RPMI7951 (cell line): ENCODE data around the gene TBRG1. TPM values are rescaled to one million over a fixed set of nuclear protein-coding genes. Genes with fewer than 3 reads are reported as not detected.

ENCODE experiments used
- DNase-seq: peaks from one replicate; pipeline ENCODE4 v3.0.0-alpha.2; 2012; ENCODE audit warnings: low read depth
- total RNA-seq: library from RNA; depleted of rRNA; stranded (reverse); fragments of >200 nt; shearing (Covaris generic); gene quantifications from 2 replicates; pipeline ENCODE4 v1.2.3, GENCODE V29; 2014; rRNA removed

TBRG1 gene
- total RNA-seq, 1 experiment from 2014 or later: 19.3 TPM

- DNase-seq: no peak
Measured at GRCh38 chr11:124658986-124659385, 36.3 kb downstream of the TBRG1 start.

- no peak for DNase-seq
Measured at GRCh38 chr11:124661553-124661952, 38.9 kb downstream of the TBRG1 start.

- no peak for DNase-seq
Measured at GRCh38 chr11:124662106-124662505, 39.4 kb downstream of the TBRG1 start.

- no peak for DNase-seq
Measured at GRCh38 chr11:124663861-124664260, 41.2 kb downstream of the TBRG1 start.

GRCh38 chr11:124667601-124668000, 44.9 kb downstream of the TBRG1 start:
- no peak for DNase-seq

- DNase-seq: peak; percentile 53
Measured at GRCh38 chr11:124669193-124669592, 46.5 kb downstream of the TBRG1 start.

GRCh38 chr11:124670732-124671131, 48.1 kb downstream of the TBRG1 start:
- peak; percentile 5 for DNase-seq

GRCh38 chr11:124672536-124673215, 50.0 kb downstream of the TBRG1 start:
- no peak for DNase-seq

GRCh38 chr11:124673333-124674167, 50.9 kb downstream of the TBRG1 start, which contains the start of the genes SIAE and SPA17:
Gene SIAE (minus strand): TSS chr11:124673739. CDS start chr11:124673708, 31 bp downstream.
Gene SPA17 (plus strand): TSS chr11:124673904. CDS start chr11:124675265, 1,361 bp downstream.
- peak; percentile 97 for DNase-seq

GRCh38 chr11:124674168-124674517, 51.5 kb downstream of the TBRG1 start:
- DNase-seq: no peak

- DNase-seq: no peak
Measured at GRCh38 chr11:124674571-124674970, 51.9 kb downstream of the TBRG1 start.

- DNase-seq: peak; percentile 24
Measured at GRCh38 chr11:124676386-124676785, 53.7 kb downstream of the TBRG1 start.

GRCh38 chr11:124678416-124678815, 55.8 kb downstream of the TBRG1 start:
- no peak for DNase-seq

- no peak for DNase-seq
Measured at GRCh38 chr11:124681421-124681820, 58.8 kb downstream of the TBRG1 start.

- DNase-seq: no peak
Measured at GRCh38 chr11:124682443-124682842, 59.8 kb downstream of the TBRG1 start.

Other genes starting within 250 kb of the TBRG1 start
- not detected in 2 replicates for gene OR8B2, start 238.4 kb upstream of the TBRG1 start, total RNA-seq
- not detected in 2 replicates for gene OR8B3, start 223.8 kb upstream of the TBRG1 start, total RNA-seq
- not detected in 2 replicates for gene OR8B4, start 198.0 kb upstream of the TBRG1 start, total RNA-seq
- gene OR8B8, start 177.2 kb upstream of the TBRG1 start, total RNA-seq: not detected in 2 replicates
- gene OR8B12, start 79.2 kb upstream of the TBRG1 start, total RNA-seq: not detected in 2 replicates
- gene OR8A1, start 52.9 kb upstream of the TBRG1 start, total RNA-seq: not detected in 2 replicates
- not detected in 2 replicates for gene PANX3, start 11.4 kb upstream of the TBRG1 start, total RNA-seq
- gene SIAE, start 50.9 kb downstream of the TBRG1 start, total RNA-seq: 6.7 and 12.0 TPM in 2 replicates
- 21.7 and 27.3 TPM in 2 replicates for gene SPA17, start 51.0 kb downstream of the TBRG1 start, total RNA-seq
- 1.9 and 3.2 TPM in 2 replicates for gene NRGN, start 117.1 kb downstream of the TBRG1 start, total RNA-seq
- not detected in 2 replicates for gene VSIG2, start 129.4 kb downstream of the TBRG1 start, total RNA-seq
- not detected in 2 replicates for gene ESAM, start 139.4 kb downstream of the TBRG1 start, total RNA-seq
- 9.3 and 15.0 TPM in 2 replicates for gene MSANTD2, start 177.5 kb downstream of the TBRG1 start, total RNA-seq
- 20.3 and 21.7 TPM in 2 replicates for gene ROBO3, start 242.6 kb downstream of the TBRG1 start, total RNA-seq